ENCODE measurements around the gene ALCAM. TPM values are rescaled to one million over a fixed set of nuclear protein-coding genes. Genes with fewer than 3 reads are reported as not detected.

Gene ALCAM
- polyA plus RNA-seq, 3 donors, result 112 to 151 (median 124) TPM

DNA sequence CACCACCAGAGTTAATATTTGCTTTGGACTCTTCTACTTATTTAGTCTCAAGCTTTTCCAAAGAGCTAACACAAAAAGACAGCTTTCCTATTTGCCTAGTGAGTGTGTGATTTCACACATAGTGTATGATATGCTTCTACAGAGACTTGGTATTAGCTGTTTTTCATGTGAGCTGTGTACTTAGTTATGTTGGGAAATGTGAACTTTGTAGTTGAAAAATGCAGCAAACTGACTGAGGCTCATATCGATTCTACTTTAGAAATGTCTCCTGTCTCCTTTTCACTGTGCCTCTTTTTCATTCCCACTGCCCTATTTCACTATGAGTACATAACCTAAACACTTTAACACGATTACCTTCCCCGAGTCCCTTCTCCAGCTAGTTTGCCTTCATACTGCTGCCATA, 136.5 kb downstream of the ALCAM start:
- DNase-seq (ENCODE audit: extremely low read depth in 1 of 11, low read depth in 9 of 11, low spot score in 4 of 11), result no peak

DNA sequence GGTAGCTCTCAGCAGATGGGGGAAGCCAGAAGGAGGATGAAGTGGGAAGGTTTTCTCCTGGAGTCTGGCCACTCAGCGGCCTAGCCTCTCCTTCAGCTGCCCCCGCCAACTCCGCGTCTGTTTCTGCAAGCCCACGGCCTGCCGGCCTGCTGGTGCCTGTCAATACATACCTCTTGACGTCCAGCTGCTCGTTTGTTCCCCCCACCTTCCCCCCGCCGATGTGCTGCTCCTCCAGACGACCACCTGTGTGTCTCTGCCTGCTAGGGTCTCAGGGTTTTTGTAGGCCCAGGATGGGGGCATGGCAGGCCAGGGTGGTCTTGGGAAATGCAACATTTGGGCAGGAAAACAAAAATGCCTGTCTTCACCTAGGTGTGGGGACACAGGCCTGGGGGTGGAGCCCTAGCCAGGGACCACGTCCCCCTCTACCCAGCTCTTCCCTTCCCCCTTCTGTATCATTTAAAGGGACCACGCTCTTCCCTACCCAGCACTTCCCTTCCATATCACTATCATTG, 137.8 kb downstream of the ALCAM start:
- DNase-seq (ENCODE audit: extremely low read depth in 1 of 11, low read depth in 9 of 11, low spot score in 4 of 11), result no peak

- no peak for DNase-seq (ENCODE audit: extremely low read depth in 1 of 11, low read depth in 9 of 11, low spot score in 4 of 11)
Observed at GRCh38 chr3:105505170-105505569, 138.5 kb downstream of the ALCAM start.

DNA sequence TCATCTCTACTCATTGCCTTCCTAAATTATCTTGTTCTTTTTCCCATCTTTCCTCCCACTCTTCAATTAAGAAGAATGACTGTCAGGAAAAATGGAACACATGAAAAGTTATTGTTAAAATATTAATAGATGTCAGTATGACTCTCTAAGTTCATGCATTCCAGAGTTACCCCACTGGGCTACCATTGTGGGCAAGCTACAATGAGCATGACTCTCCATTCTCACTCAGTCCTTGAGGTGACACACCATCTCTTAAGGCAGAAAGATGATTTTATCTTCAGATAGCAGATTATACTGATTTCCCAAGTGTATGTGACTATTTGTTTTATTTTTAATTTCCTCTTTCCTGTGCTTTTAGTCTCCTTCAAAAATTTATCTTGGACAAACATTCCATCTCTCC, 144.3 kb downstream of the ALCAM start:
- DNase-seq (ENCODE audit: extremely low read depth in 1 of 11, low read depth in 9 of 11, low spot score in 4 of 11), result no peak

DNA sequence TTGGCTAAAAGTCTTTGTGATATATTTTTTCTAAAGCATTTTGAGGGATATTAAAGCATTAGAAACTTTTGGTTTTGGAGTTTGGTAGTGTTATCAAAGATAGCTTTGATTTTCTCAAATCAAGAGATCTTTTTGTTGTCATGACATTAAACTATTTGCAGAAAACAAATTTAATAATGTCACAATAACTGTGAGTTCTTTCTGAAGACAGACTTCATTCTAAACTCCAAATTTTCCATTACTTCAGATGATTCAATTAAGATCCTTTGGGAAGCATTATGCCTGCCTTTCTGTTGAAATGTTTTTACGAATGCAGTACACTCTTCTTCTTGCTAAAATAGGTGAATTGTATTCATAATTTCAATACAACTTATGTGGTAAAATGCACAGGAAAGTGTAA, 145.4 kb downstream of the ALCAM start:
- no peak for DNase-seq (ENCODE audit: extremely low read depth in 1 of 11, low read depth in 9 of 11, low spot score in 4 of 11)

DNA sequence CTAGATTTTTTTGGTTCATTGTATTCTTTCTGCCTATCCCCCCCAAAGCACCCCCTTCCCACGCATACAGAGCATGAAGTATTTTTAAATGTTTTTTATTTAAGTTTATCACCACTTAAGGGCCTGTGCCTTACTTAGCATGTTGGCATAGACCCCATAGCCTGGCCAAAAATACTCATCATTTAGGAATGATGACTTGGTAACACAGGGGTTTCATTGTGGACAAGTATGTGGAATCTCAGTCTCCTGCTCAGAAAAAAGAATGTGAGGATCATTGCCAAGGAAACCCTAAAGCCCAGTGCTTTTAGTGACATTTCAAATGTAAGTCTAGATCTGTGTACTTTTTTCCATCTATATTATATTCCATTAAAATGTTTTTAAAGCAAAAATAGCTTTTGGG, 146.3 kb downstream of the ALCAM start:
- DNase-seq (ENCODE audit: extremely low read depth in 1 of 11, low read depth in 9 of 11, low spot score in 4 of 11), result no peak

- no peak for DNase-seq (ENCODE audit: extremely low read depth in 1 of 11, low read depth in 9 of 11, low spot score in 4 of 11)
Observed at GRCh38 chr3:105513886-105514285, 147.2 kb downstream of the ALCAM start.

DNA sequence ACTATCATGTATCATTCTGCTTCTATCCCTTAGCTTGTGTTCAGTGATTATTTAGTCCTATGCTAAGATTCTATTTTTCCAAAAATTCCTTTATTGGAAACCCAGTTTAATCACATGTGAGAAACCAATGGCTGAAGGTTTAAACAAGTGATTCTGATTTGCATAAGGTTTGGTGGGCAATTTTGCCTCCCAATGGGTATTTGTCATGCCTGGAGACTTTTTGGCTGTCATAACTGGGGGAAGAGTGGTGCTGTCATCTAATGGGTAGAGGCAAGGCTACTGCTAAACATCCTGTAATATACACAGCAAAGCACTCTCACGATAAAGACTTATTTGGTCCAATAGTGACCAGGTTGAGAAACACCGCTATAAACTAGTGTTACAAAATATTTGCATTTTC, 148.7 kb downstream of the ALCAM start:
- no peak for DNase-seq (ENCODE audit: extremely low read depth in 1 of 11, low read depth in 9 of 11, low spot score in 4 of 11)

DNA sequence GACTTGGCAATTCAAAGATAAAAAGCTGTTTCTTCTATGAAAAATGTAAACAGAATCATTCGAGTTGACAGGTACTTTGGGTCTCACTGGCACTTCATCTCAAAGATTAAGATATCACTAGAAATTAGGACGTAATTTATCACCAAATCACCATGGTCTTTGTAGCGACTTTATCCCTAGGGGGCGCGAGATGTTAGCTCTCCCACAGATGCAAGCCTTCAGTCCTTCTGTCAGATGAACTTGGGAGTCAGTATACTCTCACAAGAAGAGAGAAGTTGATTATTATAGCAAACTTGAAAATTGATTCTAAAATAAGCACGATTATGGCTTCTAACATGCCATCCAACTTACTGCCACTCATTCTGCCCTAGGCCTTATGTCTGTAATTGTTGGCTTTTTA, 150.3 kb downstream of the ALCAM start:
- DNase-seq (ENCODE audit: extremely low read depth in 1 of 11, low read depth in 9 of 11, low spot score in 4 of 11), result no peak

GRCh38 chr3:105518203-105518602, 151.5 kb downstream of the ALCAM start:
- no peak for DNase-seq (ENCODE audit: extremely low read depth in 1 of 11, low read depth in 9 of 11, low spot score in 4 of 11)

DNA sequence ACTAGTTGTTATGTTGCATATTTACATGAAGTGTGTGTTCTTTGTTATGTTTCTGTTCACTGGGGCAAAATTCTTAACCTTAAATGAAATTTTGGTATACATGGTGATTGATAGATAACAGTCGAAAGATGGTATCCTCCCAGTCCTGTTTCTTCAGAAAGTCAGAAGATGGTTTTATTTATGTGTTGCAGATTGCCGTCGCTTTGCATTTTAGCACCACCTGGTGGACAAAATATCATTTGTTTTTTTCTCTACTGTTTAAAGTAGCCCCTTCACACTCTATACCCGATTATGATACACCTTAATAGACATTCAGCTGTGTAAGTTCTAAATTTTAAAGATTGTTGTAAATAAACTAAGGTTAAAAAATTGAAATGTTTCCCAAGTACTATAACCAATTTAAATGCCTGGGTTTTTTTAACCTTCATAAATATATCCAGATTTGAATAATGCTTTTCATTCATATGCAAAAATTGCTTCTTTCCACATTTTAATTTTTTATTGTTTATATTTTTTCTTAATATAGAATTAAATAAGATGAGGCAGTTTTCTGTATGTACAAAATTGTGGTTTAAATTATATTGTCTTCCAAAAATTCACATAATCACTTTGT, 152.2 kb downstream of the ALCAM start:
- DNase-seq (ENCODE audit: extremely low read depth in 1 of 11, low read depth in 9 of 11, low spot score in 4 of 11), result peak; percentile 26 to 65 (median 41)

DNA sequence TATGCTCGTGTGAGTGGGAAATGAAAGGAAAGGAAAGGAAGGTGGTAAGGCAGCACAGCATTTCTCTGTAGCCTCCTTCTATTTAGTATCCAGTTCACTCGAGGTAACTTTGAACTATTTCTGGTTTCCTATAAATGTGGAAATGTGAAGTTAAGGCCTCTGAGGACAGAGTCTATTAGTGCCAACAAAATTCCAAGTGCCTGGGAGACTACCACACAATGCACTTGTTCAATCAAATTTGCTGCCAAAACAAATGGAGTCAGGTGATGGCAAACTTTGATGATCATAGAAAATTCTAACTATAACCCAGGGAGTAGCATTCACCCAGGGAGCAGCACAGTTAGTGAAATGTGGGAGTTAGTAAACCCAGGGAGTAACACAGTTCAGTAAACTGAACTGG, 155.1 kb downstream of the ALCAM start:
- DNase-seq (ENCODE audit: extremely low read depth in 1 of 11, low read depth in 9 of 11, low spot score in 4 of 11), result no peak

GRCh38 chr3:105523501-105523900, 156.8 kb downstream of the ALCAM start:
- DNase-seq (ENCODE audit: extremely low read depth in 1 of 11, low read depth in 9 of 11, low spot score in 4 of 11), result no peak

GRCh38 chr3:105525531-105525930, 158.8 kb downstream of the ALCAM start:
- DNase-seq (ENCODE audit: extremely low read depth in 1 of 11, low read depth in 9 of 11, low spot score in 4 of 11), result no peak

DNA sequence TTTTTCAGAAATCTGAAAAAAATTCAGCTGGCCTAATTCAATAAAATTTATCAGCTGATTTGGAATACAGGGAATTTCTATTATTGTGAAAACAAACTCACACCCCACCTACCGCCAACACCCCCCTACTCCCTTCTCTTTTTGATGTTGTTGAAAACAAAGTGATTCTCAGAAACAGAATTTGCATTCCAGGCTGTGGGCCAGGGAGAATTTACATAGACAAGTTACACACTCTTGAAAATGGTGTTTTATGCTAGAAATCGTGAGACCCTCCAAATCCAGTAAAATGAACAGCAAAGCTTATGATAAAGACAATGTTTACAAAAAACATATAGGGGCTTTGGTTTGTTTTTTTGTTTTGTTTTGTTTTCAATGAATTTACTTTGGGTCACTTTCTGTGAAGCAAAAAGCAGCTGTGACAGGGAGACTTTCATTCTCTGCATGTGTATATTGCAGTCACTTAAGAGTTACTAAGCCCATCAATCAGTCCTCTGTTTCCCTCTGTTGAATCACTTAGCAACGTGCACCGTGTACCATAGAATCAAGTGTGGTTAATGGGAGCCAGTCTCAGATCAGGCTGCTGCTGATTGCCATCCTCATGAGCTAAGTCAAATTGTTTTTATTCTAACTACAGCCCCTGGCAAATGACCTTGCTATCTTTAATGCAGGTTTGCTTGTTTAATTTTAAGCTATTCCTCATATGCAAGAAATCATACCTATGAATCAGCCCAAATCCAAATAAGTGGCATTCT, 159.8 kb downstream of the ALCAM start:
- DNase-seq (ENCODE audit: extremely low read depth in 1 of 11, low read depth in 9 of 11, low spot score in 4 of 11), result no peak

GRCh38 chr3:105527535-105527934, 160.8 kb downstream of the ALCAM start:
- no peak for DNase-seq (ENCODE audit: extremely low read depth in 1 of 11, low read depth in 9 of 11, low spot score in 4 of 11)

- DNase-seq (ENCODE audit: extremely low read depth in 1 of 11, low read depth in 9 of 11, low spot score in 4 of 11), result no peak
Observed at GRCh38 chr3:105527949-105528348, 161.2 kb downstream of the ALCAM start.

- no peak for DNase-seq (ENCODE audit: extremely low read depth in 1 of 11, low read depth in 9 of 11, low spot score in 4 of 11)
Observed at GRCh38 chr3:105528955-105529354, 162.2 kb downstream of the ALCAM start.

- no peak for DNase-seq (ENCODE audit: extremely low read depth in 1 of 11, low read depth in 9 of 11, low spot score in 4 of 11)
Observed at GRCh38 chr3:105529456-105529855, 162.7 kb downstream of the ALCAM start.

DNA sequence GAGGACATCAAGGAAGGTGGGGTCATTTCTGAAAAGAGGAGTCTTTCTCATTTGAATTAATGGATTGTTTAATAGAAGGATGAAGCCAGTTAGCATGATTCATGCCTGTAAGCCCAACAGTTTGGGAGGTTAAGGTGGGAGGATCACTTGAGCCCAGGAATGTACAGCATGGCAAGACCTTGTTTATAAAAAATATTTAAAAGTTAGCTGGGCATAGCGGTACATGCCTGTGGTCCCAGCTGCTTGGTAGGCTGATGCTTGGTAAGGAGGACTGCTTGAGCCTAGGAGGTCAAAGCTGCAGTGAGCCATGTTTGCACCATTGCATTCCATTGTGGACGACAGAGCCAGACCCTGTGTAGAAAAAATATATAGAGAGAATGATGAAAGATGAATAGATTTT, 165.5 kb downstream of the ALCAM start:
- DNase-seq (ENCODE audit: extremely low read depth in 1 of 11, low read depth in 9 of 11, low spot score in 4 of 11), result no peak

GRCh38 chr3:105533960-105534359, 167.3 kb downstream of the ALCAM start:
- no peak for DNase-seq (ENCODE audit: extremely low read depth in 1 of 11, low read depth in 9 of 11, low spot score in 4 of 11)

All from renal cortex interstitium (tissue), 11 donors.